ENCODE results near the gene KLF11. TPM values are rescaled to one million over a fixed set of nuclear protein-coding genes. Genes with fewer than 3 reads are reported as not detected.

Gene KLF11
- total RNA-seq, 1 donor from 2014 or later = 13.1 TPM

DNA sequence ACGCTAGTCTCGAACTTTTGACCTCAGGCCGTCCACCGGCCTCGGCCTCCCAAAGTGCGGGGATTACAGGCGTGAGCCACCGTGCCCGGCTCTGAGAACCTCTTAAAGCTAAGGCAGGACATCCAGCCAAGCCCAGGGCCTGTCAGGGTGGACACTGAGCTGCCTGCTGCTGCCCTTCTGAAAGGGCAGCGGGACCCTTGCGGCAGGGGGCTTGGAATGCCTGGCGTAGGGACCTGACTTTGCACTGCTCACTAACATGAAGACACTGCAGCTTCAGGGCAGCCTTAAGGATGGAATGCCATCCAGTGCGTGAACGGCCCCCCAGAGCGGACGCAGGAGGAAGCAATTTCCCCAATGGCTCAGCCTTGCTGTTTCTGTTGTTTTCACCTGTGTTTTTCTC lies 27.8 kb downstream of the KLF11 start:
- H3K36me3 Mint-ChIP-seq = no peaks in the 10 kb centered on the region
- TF ChIP-seq CTCF (conservative IDR thresholded peaks at IDR 0.05) = no peak
- no peak for DNase-seq (ENCODE audit: extremely low spot score, unreplicated experiment)
- peaks cover 6% of the 10 kb centered on the region for H3K9me3 Mint-ChIP-seq
- H3K27ac Mint-ChIP-seq = no peak overlapping the region
- peaks cover 31% of the 10 kb centered on the region for H3K27me3 Mint-ChIP-seq
- H3K4me3 Mint-ChIP-seq = no peak overlapping the region
- peaks cover 5% of the 10 kb centered on the region for H3K4me1 Mint-ChIP-seq (ENCODE audit: unreplicated experiment)

- peaks cover 5% of the 10 kb centered on the region for H3K4me1 Mint-ChIP-seq (ENCODE audit: unreplicated experiment)
- no peak overlapping the region for H3K4me3 Mint-ChIP-seq
- no peak overlapping the region for H3K27ac Mint-ChIP-seq
- H3K36me3 Mint-ChIP-seq = no peaks in the 10 kb centered on the region
- H3K9me3 Mint-ChIP-seq = peaks cover 6% of the 10 kb centered on the region
- no peak for DNase-seq (ENCODE audit: extremely low spot score, unreplicated experiment)
- peaks cover 35% of the 10 kb centered on the region for H3K27me3 Mint-ChIP-seq
- TF ChIP-seq CTCF (conservative IDR thresholded peaks at IDR 0.05) = no peak
These were observed 28.2 kb downstream of the KLF11 start for GRCh38 chr2:10071595-10071994.

DNA sequence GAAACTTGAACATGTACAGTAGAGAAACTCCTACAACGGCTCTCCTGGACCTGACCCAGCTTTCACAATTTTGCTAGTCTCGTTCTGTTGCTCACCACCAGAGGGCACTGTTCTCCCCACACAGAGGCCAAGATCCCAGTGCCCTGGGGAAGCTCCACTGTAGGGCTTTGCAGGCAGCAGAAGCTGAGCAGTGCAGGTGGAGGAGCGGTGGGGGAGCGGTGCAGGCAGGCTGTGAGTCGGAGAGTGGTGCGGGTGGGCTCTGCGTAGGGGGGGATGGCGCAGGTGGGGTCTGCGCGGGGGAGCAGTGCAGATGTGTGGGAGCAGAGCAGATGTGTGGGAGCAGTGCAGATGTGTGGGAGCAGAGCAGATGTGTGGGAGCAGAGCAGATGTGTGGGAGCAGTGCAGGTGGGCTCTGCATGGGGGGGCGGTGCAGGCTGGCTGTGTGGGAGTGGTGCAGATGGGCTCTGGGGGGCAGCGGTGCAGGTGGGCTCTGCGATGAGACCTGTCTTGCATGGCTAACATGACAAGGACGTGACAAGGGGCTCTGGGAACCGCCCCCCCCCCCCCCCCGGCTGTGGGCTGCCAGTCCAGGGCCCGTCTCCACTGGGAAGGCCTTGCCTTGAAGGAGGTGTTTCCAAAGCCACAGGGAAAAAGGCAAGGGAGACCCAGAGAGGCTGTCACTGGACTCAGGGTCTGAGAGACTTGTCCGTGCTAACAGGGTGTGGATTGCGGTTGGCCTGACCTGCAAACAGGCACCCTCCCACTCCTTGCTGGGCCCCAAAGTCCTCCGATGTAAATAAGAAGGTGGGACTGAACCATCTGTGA lies 29.5 kb downstream of the KLF11 start:
- peak overlapping the region; percentile 37 for H3K27ac Mint-ChIP-seq

GRCh38 chr2:10073706-10074105 lies 30.4 kb downstream of the KLF11 start:
- Mint-ChIP-seq H3K9me3 (no peaks in the 10 kb centered on the region), H3K27ac (no peak overlapping the region), H3K4me3 (no peak overlapping the region), H3K4me1 (ENCODE audit: unreplicated experiment) (peaks cover 7% of the 10 kb centered on the region), H3K27me3 (peaks cover 56% of the 10 kb centered on the region), H3K36me3 (no peaks in the 10 kb centered on the region)
- no peak for TF ChIP-seq CTCF (conservative IDR thresholded peaks at IDR 0.05)
- DNase-seq (ENCODE audit: extremely low spot score, unreplicated experiment) = no peak

More for the DNA sequence above, 29.5 kb downstream of the KLF11 start:
- Mint-ChIP-seq H3K4me3 (no peak overlapping the region), H3K9me3 (peaks cover 3% of the 10 kb centered on the region), H3K4me1 (ENCODE audit: unreplicated experiment) (peaks cover 5% of the 10 kb centered on the region), H3K36me3 (no peaks in the 10 kb centered on the region), H3K27me3 (peaks cover 48% of the 10 kb centered on the region)
- DNase-seq (ENCODE audit: extremely low spot score, unreplicated experiment) = peak; percentile 82
- TF ChIP-seq CTCF (conservative IDR thresholded peaks at IDR 0.05) = peak; percentile 92

DNA sequence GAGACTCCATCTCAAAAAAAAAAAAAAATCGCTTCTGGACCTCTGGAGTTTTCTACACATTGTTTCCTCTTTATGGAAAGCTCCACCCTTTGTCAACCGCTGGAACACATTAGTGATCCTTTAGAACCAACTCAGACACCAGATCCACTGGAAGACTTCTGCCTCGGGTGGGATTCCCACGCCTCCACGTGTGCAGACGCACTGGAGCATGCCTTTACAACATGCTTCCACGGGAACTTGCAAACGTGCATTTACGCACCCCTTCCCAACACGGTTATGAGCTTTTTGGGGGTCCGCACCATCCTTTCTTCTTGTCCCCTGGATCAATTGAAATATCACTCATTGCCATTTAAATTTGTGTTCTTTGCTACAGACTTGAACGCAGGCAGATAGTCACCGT lies 31.8 kb downstream of the KLF11 start:
- peaks cover 63% of the 10 kb centered on the region for H3K27me3 Mint-ChIP-seq

More for the DNA sequence above, 31.8 kb downstream of the KLF11 start:
- Mint-ChIP-seq H3K36me3 (no peaks in the 10 kb centered on the region), H3K4me3 (no peak overlapping the region), H3K9me3 (no peaks in the 10 kb centered on the region), H3K27ac (no peak overlapping the region), H3K4me1 (ENCODE audit: unreplicated experiment) (peaks cover 14% of the 10 kb centered on the region)
- TF ChIP-seq CTCF (conservative IDR thresholded peaks at IDR 0.05) = no peak
- no peak for DNase-seq (ENCODE audit: extremely low spot score, unreplicated experiment)

Data from type B pancreatic cell (in vitro differentiated cells).